Umbilical cord (tissue), 2 donors: Measurements from ENCODE around the gene NT5C1B. TPM values are rescaled to one million over a fixed set of nuclear protein-coding genes. Genes with fewer than 3 reads are reported as not detected.
A peak's percentile ranks its signal among the peaks of the same experiment; 100 is the strongest.

ENCODE experiments used
- DNase-seq: peaks from one replicate; pipeline ENCODE4 v3.0.0-alpha.2; 2015; ENCODE audit warnings: low spot score
- total RNA-seq: library from RNA; depleted of rRNA; stranded (reverse); fragments of >200 nt; gene quantifications from one replicate; pipeline ENCODE4 v1.2.3, GENCODE V29; 2014; ENCODE audit warnings: low replicate concordance; ENCODE audit not compliant: insufficient read depth

NT5C1B gene
- total RNA-seq, 1 donor from 2014 or later: 4.3 TPM

- DNase-seq: no peak
Measured at GRCh38 chr2:18551169-18551568, 38.2 kb downstream of the NT5C1B start.

DNA sequence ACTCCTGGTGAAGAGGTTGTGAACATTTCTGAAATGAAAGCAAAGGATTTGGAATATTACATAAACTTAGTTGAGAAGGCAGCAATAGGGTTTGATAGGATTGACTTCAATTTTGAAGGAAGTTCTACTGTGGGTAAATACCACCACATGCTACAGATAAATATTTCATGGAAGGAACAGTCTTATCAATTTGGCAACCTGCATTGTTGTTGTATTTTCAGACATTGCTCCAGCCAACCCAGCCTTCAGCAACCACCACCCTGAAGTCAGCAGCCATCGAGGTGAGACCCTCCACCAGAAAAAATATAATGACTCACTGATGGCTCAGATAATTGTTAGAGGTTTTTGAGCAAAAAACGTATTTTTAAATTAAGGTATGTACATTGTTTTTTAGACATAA, 38.9 kb downstream of the NT5C1B start:
- DNase-seq: no peak

GRCh38 chr2:18549083-18549482, 40.3 kb downstream of the NT5C1B start:
- no peak for DNase-seq

- peak; percentile 16 for DNase-seq
Measured at GRCh38 chr2:18548621-18549020, 40.7 kb downstream of the NT5C1B start.

- peak; percentile 76 for DNase-seq
Measured at GRCh38 chr2:18546567-18546966, 42.8 kb downstream of the NT5C1B start.

GRCh38 chr2:18545384-18545783, 44.0 kb downstream of the NT5C1B start:
- DNase-seq: no peak

- DNase-seq: no peak
Measured at GRCh38 chr2:18544171-18544570, 45.2 kb downstream of the NT5C1B start.

DNA sequence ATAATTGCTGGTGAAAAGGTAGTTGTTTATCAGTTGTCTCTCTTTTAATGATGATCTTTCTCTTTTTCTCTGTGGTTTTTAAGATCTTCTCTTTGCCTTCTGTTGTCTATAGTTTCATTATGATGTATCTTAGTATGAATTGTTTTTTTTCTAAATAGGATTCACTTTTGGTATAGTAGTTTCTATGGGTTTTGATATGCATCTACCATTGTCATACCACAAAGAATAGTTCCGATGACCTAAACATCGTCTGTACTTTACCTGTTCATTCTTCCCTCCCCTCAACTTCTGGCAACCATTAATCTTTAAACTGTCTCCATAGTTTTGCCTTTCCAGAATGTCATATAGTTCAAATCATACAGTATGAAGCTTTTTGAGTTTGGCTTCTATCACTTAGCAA, 48.5 kb downstream of the NT5C1B start:
- no peak for DNase-seq

DNA sequence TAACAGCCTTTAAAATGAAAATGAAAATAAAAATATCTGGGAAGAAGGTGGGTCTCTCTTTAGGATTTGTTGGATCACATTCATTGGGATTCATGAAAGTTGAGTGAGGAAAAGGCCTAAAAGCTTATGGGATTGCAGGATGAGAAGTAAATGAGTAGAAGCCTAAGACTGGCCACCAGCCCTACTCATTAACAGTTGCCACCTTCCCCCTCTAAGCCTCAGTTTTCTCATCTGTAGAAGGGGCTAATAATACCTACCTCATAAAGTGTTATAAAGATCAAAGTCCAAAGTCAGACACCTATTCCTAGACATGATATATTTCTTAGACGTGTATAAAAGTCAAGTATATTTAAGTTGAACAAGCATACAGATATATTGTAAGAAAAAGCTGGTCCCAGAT, 52.7 kb downstream of the NT5C1B start:
- no peak for DNase-seq

GRCh38 chr2:18536100-18536499, 53.3 kb downstream of the NT5C1B start:
- no peak for DNase-seq

DNA sequence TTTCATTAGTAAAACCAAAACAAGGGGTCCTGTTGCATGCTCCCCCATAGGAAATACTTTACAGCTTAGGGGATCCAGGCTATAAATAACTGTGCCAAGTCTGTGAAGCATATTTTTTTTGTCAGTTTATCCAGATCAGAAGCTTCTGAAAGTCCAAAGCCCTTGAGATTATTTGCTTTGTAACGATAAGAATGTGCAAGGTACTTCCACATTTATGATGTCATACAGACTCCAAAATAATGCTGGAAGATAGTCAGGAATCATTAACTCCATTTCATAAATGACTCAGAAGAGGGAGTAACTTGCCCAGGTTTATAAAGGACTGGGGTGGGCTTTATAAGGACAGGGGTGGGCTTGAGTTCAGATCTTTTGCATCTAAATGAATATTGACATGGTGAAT, 58.2 kb downstream of the NT5C1B start:
- DNase-seq: peak; percentile 21

- DNase-seq: no peak
Measured at GRCh38 chr2:18527822-18528221, 61.5 kb downstream of the NT5C1B start.

GRCh38 chr2:18527326-18527725, 62.0 kb downstream of the NT5C1B start:
- no peak for DNase-seq

DNA sequence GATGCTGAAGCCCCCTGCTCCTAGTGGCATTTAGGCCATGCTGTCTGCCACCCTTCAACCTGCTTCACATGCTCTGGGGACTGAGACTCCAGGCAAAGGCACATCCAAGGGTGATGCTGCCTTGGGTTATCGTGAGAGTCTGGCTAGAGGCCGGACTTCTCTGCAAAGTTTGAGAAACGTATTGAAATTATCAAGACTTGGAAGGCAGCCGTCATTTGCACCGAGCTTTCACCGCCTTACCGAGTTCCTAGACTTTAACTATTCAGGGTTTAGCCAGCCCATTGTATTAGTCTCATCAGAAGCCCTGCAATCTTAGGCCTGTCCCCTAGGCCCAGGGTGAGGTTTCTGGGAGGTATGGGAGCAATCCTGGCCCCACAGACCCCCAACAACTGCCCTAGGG, 62.9 kb downstream of the NT5C1B start:
- no peak for DNase-seq

DNA sequence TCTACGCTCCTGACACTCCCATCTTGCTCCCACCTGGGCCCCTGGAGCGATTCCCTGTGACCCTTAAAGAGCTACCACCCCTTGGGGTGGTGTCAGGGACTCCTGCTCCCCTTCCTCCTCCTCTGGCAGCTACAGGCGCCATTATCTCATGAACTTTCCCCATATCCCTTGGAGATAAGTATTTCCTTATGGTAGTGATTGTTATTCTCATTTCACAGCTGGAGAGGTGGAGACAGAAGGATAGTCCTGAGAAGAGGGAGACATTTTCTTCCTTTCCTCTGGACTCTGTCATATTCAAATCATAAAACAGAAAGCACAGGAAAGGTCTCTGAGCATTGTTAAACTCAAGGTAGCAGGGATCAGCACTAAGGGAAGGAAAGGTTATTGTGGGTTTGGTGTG, 63.5 kb downstream of the NT5C1B start:
- no peak for DNase-seq

DNA sequence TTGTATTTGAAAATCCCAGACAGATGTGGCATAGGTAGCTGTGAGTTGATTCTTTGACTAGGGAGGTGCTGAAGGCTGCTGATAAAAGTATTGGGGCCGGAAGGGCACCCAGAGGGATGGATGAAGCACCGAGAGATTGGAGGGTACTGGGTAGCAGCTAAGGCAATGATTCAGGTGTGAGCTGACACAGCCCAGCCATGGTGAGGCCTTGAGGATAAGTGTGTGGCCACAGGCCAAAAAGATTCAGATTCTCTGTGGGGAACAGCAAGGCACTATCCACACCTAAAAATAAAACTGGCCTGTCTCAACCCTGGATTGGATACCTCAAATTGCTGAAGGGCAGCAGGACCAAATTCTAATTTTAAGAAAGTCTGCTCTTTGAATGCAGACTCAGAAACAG, 64.1 kb downstream of the NT5C1B start:
- peak; percentile 41 for DNase-seq

GRCh38 chr2:18522484-18523146, 66.8 kb downstream of the NT5C1B start:
- peak; percentile 88 for DNase-seq

DNA sequence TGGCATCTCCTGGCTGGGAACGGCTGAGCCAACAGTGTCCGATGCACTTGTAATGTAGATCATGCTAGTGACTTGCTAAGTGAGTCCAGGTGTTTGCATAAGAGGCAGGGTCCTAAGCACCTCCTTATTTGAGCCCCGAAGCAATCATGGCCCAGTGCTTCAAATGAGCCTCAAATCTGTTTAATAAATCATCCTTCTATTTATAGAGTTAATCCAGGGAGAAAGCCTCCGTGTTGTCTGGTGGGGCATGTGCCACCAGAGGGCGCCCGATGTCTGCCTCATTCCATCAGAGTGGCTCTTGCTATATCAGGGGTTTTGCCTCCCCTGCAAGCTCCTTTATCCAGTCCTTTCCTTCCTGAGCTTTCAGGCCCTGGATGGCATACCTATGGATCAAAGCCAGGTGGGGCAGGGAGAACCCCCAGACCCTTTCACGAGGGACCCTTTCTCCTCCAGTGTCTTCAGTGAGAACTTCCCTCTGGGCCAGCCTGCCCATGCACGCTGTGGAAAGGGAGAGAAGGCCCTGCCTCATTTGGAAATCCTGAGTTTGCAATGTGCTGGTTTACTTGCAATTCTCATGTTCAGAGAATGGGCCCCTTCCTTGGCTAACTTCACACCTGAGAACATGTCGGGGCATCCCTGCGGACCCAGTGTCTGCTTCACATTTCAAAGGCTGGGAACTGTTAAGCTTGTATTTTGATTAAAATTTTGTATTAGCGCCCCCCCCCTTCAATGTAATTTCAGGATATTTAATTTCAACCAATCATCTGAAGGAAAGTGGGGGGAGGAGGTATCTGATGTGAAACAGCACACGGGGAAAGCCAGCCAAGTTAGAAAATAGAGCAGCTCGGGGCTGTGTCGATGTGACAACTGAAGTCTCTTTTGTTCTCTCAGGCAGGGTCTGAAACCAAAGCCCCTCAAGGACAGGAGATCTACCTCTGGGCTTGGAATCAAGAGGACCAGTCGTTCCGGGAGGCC, 68.6 kb downstream of the NT5C1B start:
- DNase-seq: peak; percentile 91

- DNase-seq: peak; percentile 90
Measured at GRCh38 chr2:18519914-18520450, 69.4 kb downstream of the NT5C1B start.

DNA sequence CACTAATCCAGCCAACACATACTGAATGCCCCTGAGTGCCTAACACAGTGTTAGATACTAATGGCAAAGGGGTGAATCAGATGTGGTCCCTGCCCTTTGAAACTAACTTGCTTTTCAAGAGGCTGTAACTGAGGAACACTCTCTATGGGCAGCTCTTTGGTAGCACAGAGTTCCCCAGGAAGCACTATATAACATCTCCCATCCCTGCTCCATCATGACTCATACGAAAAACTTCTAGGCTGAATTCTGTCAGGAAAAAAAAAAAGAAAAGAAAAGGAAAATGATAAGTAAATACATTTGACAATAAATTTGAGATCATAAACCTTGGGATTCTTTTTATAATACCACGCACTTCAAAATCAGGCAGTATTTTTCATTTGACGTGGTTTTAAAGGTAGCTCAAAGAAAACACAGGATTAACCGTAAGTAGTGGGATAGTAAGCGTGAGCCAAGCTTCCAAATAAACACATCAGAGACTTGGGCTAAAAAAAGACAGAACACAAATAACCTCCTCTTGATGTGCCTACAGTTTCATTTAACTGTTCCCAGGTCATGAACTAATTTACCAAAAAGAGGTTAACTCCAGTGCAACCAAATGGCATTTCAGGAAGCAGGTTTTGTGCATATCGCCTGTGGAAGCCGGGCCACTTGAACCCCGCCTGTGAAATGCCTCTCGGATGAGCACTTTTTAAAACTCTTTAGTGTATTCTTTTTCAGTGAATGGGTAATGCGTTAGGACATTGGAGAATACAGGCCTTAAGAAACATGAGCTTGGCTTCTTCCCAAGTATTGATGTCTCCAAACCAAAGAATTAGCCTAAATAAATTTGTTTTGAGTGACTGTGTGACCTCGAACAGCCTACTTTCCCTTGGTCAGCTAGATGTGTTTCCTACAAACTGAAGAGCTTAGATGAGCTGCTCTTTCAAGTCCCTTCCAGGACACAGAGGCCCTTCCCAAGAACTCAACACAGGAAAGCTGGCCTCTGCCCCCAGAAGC, 71.0 kb downstream of the NT5C1B start:
- peak; percentile 94 for DNase-seq

- DNase-seq: no peak
Measured at GRCh38 chr2:18517386-18517785, 72.0 kb downstream of the NT5C1B start.
